ENCODE data around the gene VIM.

The VIM gene

DNA sequence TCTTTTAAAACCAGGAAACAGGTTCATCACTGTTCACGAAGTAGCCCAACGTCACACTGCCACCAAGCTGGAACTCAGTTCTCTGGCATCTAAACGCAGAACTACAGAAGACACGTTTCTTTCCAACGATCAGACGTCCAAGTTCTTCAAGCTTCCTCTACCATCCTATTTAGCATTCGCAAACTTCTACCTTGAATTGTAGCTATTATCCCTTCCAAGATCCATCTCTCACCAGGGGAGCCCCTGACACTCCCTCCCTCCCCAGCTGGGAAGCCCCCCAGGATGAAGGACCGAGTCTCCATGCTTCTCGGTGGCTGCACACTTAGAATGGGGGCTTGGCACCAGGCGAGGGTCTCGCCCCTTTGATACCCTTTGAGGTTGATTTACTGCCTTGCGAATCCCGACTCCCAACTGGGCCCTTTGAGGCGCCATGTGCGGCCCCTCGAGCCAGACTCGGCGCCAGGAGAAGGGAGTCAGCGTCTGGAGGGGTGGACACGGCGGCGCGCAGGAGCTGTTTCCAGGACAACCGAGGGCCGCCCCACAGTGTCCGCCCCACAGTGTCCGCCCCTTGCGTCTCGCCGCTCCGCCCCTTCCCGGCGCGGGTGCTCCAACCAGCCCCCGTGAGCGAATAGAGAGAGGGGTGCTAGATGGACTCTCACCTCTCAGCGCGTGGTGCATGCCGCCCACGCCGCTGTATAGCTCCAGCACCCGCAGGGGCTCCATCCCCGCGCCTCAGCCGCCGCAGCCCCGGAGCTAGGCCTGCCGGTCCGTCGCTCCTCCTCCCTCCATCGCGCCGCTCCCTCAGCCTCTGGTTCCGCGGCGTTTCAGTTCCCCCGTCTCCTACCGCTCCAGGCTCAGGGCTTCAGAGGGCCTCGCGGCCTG is 26.9 kb upstream of the VIM start, which contains the start of gene TRDMT1:
TRDMT1 (minus strand) TSS at position 761 of the 882 bp plus-strand sequence; CDS start at position 723, 38 bp downstream.
- H3K4me3 ChIP-seq (ENCODE audit: low read length) = peak within 1 kb of the TSS; percentile 71
- TF ChIP-seq, protein P1, sequence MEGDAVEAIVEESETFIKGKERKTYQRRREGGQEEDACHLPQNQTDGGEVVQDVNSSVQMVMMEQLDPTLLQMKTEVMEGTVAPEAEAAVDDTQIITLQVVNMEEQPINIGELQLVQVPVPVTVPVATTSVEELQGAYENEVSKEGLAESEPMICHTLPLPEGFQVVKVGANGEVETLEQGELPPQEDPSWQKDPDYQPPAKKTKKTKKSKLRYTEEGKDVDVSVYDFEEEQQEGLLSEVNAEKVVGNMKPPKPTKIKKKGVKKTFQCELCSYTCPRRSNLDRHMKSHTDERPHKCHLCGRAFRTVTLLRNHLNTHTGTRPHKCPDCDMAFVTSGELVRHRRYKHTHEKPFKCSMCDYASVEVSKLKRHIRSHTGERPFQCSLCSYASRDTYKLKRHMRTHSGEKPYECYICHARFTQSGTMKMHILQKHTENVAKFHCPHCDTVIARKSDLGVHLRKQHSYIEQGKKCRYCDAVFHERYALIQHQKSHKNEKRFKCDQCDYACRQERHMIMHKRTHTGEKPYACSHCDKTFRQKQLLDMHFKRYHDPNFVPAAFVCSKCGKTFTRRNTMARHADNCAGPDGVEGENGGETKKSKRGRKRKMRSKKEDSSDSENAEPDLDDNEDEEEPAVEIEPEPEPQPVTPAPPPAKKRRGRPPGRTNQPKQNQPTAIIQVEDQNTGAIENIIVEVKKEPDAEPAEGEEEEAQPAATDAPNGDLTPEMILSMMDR (conservative IDR thresholded peaks at IDR 0.05; ENCODE audit: low read length) = no peak
- peak; percentile 92 for DNase-seq (ENCODE audit: low read depth)

- H3K4me3 ChIP-seq (ENCODE audit: low read length) = peak overlapping the region; percentile 71
- TF ChIP-seq, protein P1 (conservative IDR thresholded peaks at IDR 0.05; ENCODE audit: low read length) = no peak
Observed at GRCh38 chr10:17201794-17202116, 26.3 kb upstream of the VIM start.

GRCh38 chr10:17202506-17202905 is 25.5 kb upstream of the VIM start:
- no peak for DNase-seq (ENCODE audit: low read depth)
- TF ChIP-seq, protein P1 (conservative IDR thresholded peaks at IDR 0.05; ENCODE audit: low read length) = no peak
- no peak overlapping the region for H3K4me3 ChIP-seq (ENCODE audit: low read length)

More at GRCh38 chr10:17201794-17202116, 26.3 kb upstream of the VIM start:
- DNase-seq (ENCODE audit: low read depth) = no peak

DNA sequence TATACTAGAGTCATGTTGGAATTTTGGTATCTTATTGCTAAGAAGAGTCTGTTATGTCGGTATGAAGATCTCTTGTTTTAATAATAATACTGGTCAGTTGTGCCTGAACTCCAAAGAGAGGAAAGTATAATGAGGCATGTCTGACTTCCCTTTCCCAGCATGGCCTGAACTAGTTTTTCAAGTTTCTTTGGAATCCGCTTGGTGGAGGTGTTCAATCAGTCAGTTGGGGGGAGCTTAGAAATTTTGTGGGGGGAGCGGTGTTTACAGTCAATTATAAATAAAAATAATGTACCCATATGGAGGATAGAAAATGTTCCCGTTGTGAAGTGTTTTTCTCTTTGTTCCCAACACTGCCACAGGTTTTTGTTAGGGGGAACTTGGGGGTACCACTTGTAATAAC is 25.0 kb upstream of the VIM start:
- no peak overlapping the region for H3K4me3 ChIP-seq (ENCODE audit: low read length)
- TF ChIP-seq, protein P1 (conservative IDR thresholded peaks at IDR 0.05; ENCODE audit: low read length) = no peak
- no peak for DNase-seq (ENCODE audit: low read depth)

- no peak for DNase-seq (ENCODE audit: low read depth)
- TF ChIP-seq, protein P1 (conservative IDR thresholded peaks at IDR 0.05; ENCODE audit: low read length) = no peak
- H3K4me3 ChIP-seq (ENCODE audit: low read length) = no peak overlapping the region
Observed at GRCh38 chr10:17203416-17203815, 24.6 kb upstream of the VIM start.

DNA sequence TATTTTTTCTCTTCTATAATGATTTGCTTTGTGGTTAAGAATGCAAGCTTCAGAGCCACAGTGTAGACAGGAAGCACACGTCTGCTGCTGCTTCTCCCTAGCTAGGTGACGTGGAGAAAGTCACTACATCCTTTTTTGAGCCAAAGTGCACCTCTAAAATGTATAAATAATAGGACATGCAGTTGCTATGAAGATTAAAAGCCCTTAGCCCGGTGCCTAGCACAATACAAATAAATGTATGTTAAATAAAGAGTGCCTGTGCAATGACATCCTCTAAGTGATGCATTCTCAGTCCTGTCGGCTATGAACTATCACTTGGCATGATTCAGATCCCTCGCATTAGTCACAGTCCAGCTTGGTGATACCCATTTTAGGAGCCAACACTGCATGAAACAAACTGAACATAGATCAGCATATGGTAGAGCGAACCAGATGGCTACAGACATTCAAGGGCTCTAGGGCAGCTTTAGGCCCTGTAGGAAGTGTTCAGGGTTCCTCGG is 21.8 kb upstream of the VIM start:
- H3K4me3 ChIP-seq (ENCODE audit: low read length) = no peak overlapping the region; the same call in 1 of the 2 replicates
- peak; percentile 81 for DNase-seq (ENCODE audit: low read depth)
- TF ChIP-seq, protein P1 (conservative IDR thresholded peaks at IDR 0.05; ENCODE audit: low read length) = no peak

GRCh38 chr10:17208476-17208875 is 19.6 kb upstream of the VIM start:
- H3K4me3 ChIP-seq (ENCODE audit: low read length) = no peak overlapping the region
- TF ChIP-seq, protein P1 (conservative IDR thresholded peaks at IDR 0.05; ENCODE audit: low read length) = no peak
- DNase-seq (ENCODE audit: low read depth) = no peak

Data from AG10803 (cell line).